Measurements from ENCODE around the gene GRK5. TPM values are rescaled to one million over a fixed set of nuclear protein-coding genes. Genes with fewer than 3 reads are reported as not detected.

Gene GRK5
- total RNA-seq, 2 donors from 2014 or later = 3.4 to 4.9 TPM

GRCh38 chr10:119243967-119244366, 36.6 kb downstream of the GRK5 start:
- Histone ChIP-seq H3K27me3 (no peaks in the 10 kb centered on the region), H3K4me3 (no peak overlapping the region), H3K27ac (no peak overlapping the region), H3K4me1 (peaks cover 6% of the 10 kb centered on the region), H3K36me3 (replicated peaks in 1 of 2; ENCODE audit: insufficient read depth in 1 of 2, low read depth in 2 of 2) (no peaks in the 10 kb centered on the region), H3K9me3 (no peaks in the 10 kb centered on the region)
- ATAC-seq (no peak), DNase-seq (no peak)
- intact Hi-C loops (cut with DNase I) = no loop called here
- TF ChIP-seq POLR2A (IDR thresholded peaks at IDR 0.05) (no peak), CTCF (IDR thresholded peaks at IDR 0.05) (no peak)
- 50 to 88% methylated on average over 1 of the region's 1 CpG for WGBS, 2 donors

- no peaks in the 10 kb centered on the region for H3K9me3 ChIP-seq
- no peak overlapping the region for H3K27ac ChIP-seq
- ATAC-seq = no peak
- no peaks in the 10 kb centered on the region for H3K27me3 ChIP-seq
- H3K4me3 ChIP-seq = no peak overlapping the region
- intact Hi-C loops (cut with DNase I) = no loop called here
- TF ChIP-seq CTCF (IDR thresholded peaks at IDR 0.05) = no peak
- TF ChIP-seq POLR2A (IDR thresholded peaks at IDR 0.05) = no peak
- DNase-seq = no peak
- no peaks in the 10 kb centered on the region for H3K36me3 ChIP-seq (replicated peaks in 1 of 2; ENCODE audit: insufficient read depth in 1 of 2, low read depth in 2 of 2)
- peaks cover 6% of the 10 kb centered on the region for H3K4me1 ChIP-seq
- WGBS, 2 donors = 92 to 94% methylated on average over 5 of the region's 5 CpGs
Observed at GRCh38 chr10:119245272-119245671, 37.9 kb downstream of the GRK5 start.

GRCh38 chr10:119246862-119247549, 39.6 kb downstream of the GRK5 start:
- DNase-seq = no peak
- WGBS, 2 donors = 74 to 80% methylated on average over 16 of the region's 16 CpGs

GRCh38 chr10:119247550-119247894, 40.2 kb downstream of the GRK5 start:
- Histone ChIP-seq H3K4me3 (no peak overlapping the region), H3K27ac (no peak overlapping the region), H3K27me3 (no peaks in the 10 kb centered on the region), H3K36me3 (replicated peaks in 1 of 2; ENCODE audit: insufficient read depth in 1 of 2, low read depth in 2 of 2) (no peaks in the 10 kb centered on the region), H3K4me1 (peaks cover 6% of the 10 kb centered on the region), H3K9me3 (no peaks in the 10 kb centered on the region)
- intact Hi-C loops (cut with DNase I) = no loop called here
- TF ChIP-seq POLR2A (IDR thresholded peaks at IDR 0.05) = no peak
- no peak for TF ChIP-seq CTCF (IDR thresholded peaks at IDR 0.05)
- ATAC-seq (no peak), DNase-seq (no peak)

More at GRCh38 chr10:119246862-119247549, 39.6 kb downstream of the GRK5 start:
- Histone ChIP-seq H3K27me3 (no peaks in the 10 kb centered on the region), H3K4me3 (no peak overlapping the region), H3K9me3 (no peaks in the 10 kb centered on the region), H3K36me3 (replicated peaks in 1 of 2; ENCODE audit: insufficient read depth in 1 of 2, low read depth in 2 of 2) (no peaks in the 10 kb centered on the region), H3K4me1 (peaks cover 6% of the 10 kb centered on the region), H3K27ac (no peak overlapping the region)
- no peak for ATAC-seq
- TF ChIP-seq POLR2A (IDR thresholded peaks at IDR 0.05) = no peak
- no peak for TF ChIP-seq CTCF (IDR thresholded peaks at IDR 0.05)
- intact Hi-C loops (cut with DNase I) = no loop called here

- no peak for DNase-seq
- intact Hi-C loops (cut with DNase I) = no loop called here
- Histone ChIP-seq H3K4me1 (peaks cover 7% of the 10 kb centered on the region), H3K36me3 (replicated peaks in 1 of 2; ENCODE audit: insufficient read depth in 1 of 2, low read depth in 2 of 2) (no peaks in the 10 kb centered on the region), H3K27me3 (no peaks in the 10 kb centered on the region), H3K4me3 (no peak overlapping the region), H3K27ac (no peak overlapping the region), H3K9me3 (no peaks in the 10 kb centered on the region)
- no peak for TF ChIP-seq CTCF (IDR thresholded peaks at IDR 0.05)
- no peak for TF ChIP-seq POLR2A (IDR thresholded peaks at IDR 0.05)
- 87 to 90% methylated on average over 3 of the region's 3 CpGs for WGBS, 2 donors
- ATAC-seq = no peak
Observed at GRCh38 chr10:119248184-119248583, 40.8 kb downstream of the GRK5 start.
